ENCODE measurements around the gene TNRC6B.
"Not testable (repeated sequence)": the region's sequence is repeated elsewhere in the genome, so short reads cannot be mapped to it uniquely, and the experiment has no call there.

TNRC6B gene

GRCh38 chr22:40211476-40212054, 33.8 kb downstream of the TNRC6B start:
- no peak for DNase-seq (ENCODE audit: low read depth in 3 of 3)

GRCh38 chr22:40212121-40212520, 34.4 kb downstream of the TNRC6B start:
- DNase-seq (ENCODE audit: low read depth in 3 of 3), result no peak

- DNase-seq (ENCODE audit: low read depth in 3 of 3), result no peak
These were observed 35.8 kb downstream of the TNRC6B start for GRCh38 chr22:40213478-40213877.

GRCh38 chr22:40215266-40215665, 37.5 kb downstream of the TNRC6B start:
- DNase-seq (ENCODE audit: low read depth in 3 of 3), result no peak

- no peak for DNase-seq (ENCODE audit: low read depth in 3 of 3)
These were observed 38.5 kb downstream of the TNRC6B start for GRCh38 chr22:40216041-40216756.

GRCh38 chr22:40218152-40218551, 40.4 kb downstream of the TNRC6B start:
- no peak for DNase-seq (ENCODE audit: low read depth in 3 of 3)

GRCh38 chr22:40218723-40219294, 41.1 kb downstream of the TNRC6B start:
- no peak for DNase-seq (ENCODE audit: low read depth in 3 of 3)

GRCh38 chr22:40220316-40221054, 42.8 kb downstream of the TNRC6B start:
- no peak for DNase-seq (ENCODE audit: low read depth in 3 of 3)

GRCh38 chr22:40221055-40221414, 43.3 kb downstream of the TNRC6B start:
- DNase-seq (ENCODE audit: low read depth in 3 of 3), result no peak

GRCh38 chr22:40222979-40223378, 45.3 kb downstream of the TNRC6B start:
- not testable (repeated sequence) for DNase-seq (ENCODE audit: low read depth in 3 of 3)

GRCh38 chr22:40224702-40225101, 47.0 kb downstream of the TNRC6B start:
- peak in 1 of 3 experiments; percentile 47 for DNase-seq (ENCODE audit: low read depth in 3 of 3)

GRCh38 chr22:40226620-40227019, 48.9 kb downstream of the TNRC6B start:
- no peak for DNase-seq (ENCODE audit: low read depth in 3 of 3)

- DNase-seq (ENCODE audit: low read depth in 3 of 3), result no peak
These were observed 54.0 kb downstream of the TNRC6B start for GRCh38 chr22:40231618-40232313.

- DNase-seq (ENCODE audit: low read depth in 3 of 3), result no peak
These were observed 54.9 kb downstream of the TNRC6B start for GRCh38 chr22:40232624-40233023.

- DNase-seq (ENCODE audit: low read depth in 3 of 3), result no peak
These were observed 56.2 kb downstream of the TNRC6B start for GRCh38 chr22:40233886-40234285.

- no peak for DNase-seq (ENCODE audit: low read depth in 3 of 3)
These were observed 56.9 kb downstream of the TNRC6B start for GRCh38 chr22:40234658-40235057.

GRCh38 chr22:40235308-40235707, 57.6 kb downstream of the TNRC6B start:
- DNase-seq (ENCODE audit: low read depth in 3 of 3), result no peak

- no peak for DNase-seq (ENCODE audit: low read depth in 3 of 3)
These were observed 58.5 kb downstream of the TNRC6B start for GRCh38 chr22:40236131-40236665.

- DNase-seq (ENCODE audit: low read depth in 3 of 3), result no peak
These were observed 59.5 kb downstream of the TNRC6B start for GRCh38 chr22:40237241-40237640.

- DNase-seq (ENCODE audit: low read depth in 3 of 3), result no peak
These were observed 60.2 kb downstream of the TNRC6B start for GRCh38 chr22:40237788-40238424.

Data from stimulated activated CD4-positive, alpha-beta T cell treated with anti-CD3 and anti-CD28 coated beads, TNF-alpha, amount 100 ng/mL, for 4 hours (primary cell).